ENCODE results near the gene RRP7A. TPM values are rescaled to one million over a fixed set of nuclear protein-coding genes. Genes with fewer than 3 reads are reported as not detected.
A peak's percentile ranks its signal among the peaks of the same experiment; 100 is the strongest.

The RRP7A gene
- total and polyA plus RNA-seq, 2 donors (not counting 1 experiment from before 2014, with no cell fraction given) = 18.3 to 98.5 TPM

- CTCF ChIA-PET = no interaction called here
- TF ChIP-seq CTCF (IDR thresholded peaks at IDR 0.05) = no peak
- H3K79me2 ChIP-seq (ENCODE audit: control insufficient read depth, insufficient read depth, low read length) = no peaks in the 10 kb centered on the region
- DNase-seq (no peak), ATAC-seq (ENCODE audit: low read depth) (no peak)
- no peaks in the 10 kb centered on the region for H4K20me1 ChIP-seq (ENCODE audit: control insufficient read depth, insufficient read depth, low read length, poor library complexity, severe bottlenecking)
- Mint-ChIP-seq H3K27ac (no peak overlapping the region), H3K4me3 (no peak overlapping the region), H3K9me3 (ENCODE audit: insufficient read depth) (no peaks in the 10 kb centered on the region), H3K27me3 (peaks cover 8% of the 10 kb centered on the region), H3K4me1 (peaks cover 15% of the 10 kb centered on the region)
- intact Hi-C loops (cut with micrococcal nuclease) = no loop called here
- H3K27ac ChIP-seq (ENCODE audit: low read length in 2 of 2) = no peak overlapping the region
- peaks cover 0 to 3% (median 0%) of the 10 kb centered on the region in 3 donors for H3K9me3 ChIP-seq (ENCODE audit: control extremely low read depth in 1 of 3, control insufficient read depth in 2 of 3, insufficient read depth in 1 of 3, low read length in 2 of 3)
- no peak overlapping the region for H2AFZ ChIP-seq (ENCODE audit: insufficient read depth, low read depth, low read length, poor library complexity, severe bottlenecking)
- H3K9ac ChIP-seq (ENCODE audit: low read length) = no peak overlapping the region
- H3K27me3 ChIP-seq (replicated peaks in 1 of 4; ENCODE audit: control extremely low read depth in 1 of 4, control insufficient read depth in 3 of 4, insufficient read depth in 4 of 4, low read length in 3 of 4) = peaks cover 0 to 8% (median 0%) of the 10 kb centered on the region in 4 experiments
- no peak overlapping the region for H3K4me2 ChIP-seq (replicated peaks; ENCODE audit: low read depth, low read length, poor library complexity, severe bottlenecking)
- peaks cover 10 to 15% of the 10 kb centered on the region in 2 donors for H3K4me1 ChIP-seq (ENCODE audit: control insufficient read depth in 2 of 2, insufficient read depth in 2 of 2, low read length in 2 of 2)
- no peaks in the 10 kb centered on the region for H3K36me3 ChIP-seq (replicated peaks in 1 of 2; ENCODE audit: control extremely low read depth in 1 of 2, control insufficient read depth in 1 of 2, extremely low read depth in 1 of 2, insufficient read depth in 2 of 2, low read length in 1 of 2)
- POLR2A ChIA-PET = no interaction called here
- WGBS (ENCODE audit: insufficient coverage) = 95% methylated on average over 18 of the region's 18 CpGs
- H3K4me3 ChIP-seq (ENCODE audit: control extremely low read depth in 1 of 5, extremely low read depth in 1 of 5, insufficient read depth in 1 of 5, low read depth in 2 of 5, low read length in 4 of 5) = no peak overlapping the region
Measured at GRCh38 chr22:42492323-42492690, 27.3 kb downstream of the RRP7A start.

- Histone ChIP-seq H3K4me2 (replicated peaks; ENCODE audit: low read depth, low read length, poor library complexity, severe bottlenecking) (no peak overlapping the region), H3K27me3 (replicated peaks in 1 of 4; ENCODE audit: control extremely low read depth in 1 of 4, control insufficient read depth in 3 of 4, insufficient read depth in 4 of 4, low read length in 3 of 4) (peaks cover 0 to 8% (median 0%) of the 10 kb centered on the region in 4 experiments), H3K27ac (ENCODE audit: low read length in 2 of 2) (no peak overlapping the region), H2AFZ (ENCODE audit: insufficient read depth, low read depth, low read length, poor library complexity, severe bottlenecking) (no peak overlapping the region), H3K79me2 (ENCODE audit: control insufficient read depth, insufficient read depth, low read length) (no peaks in the 10 kb centered on the region), H3K9me3 (ENCODE audit: control extremely low read depth in 1 of 3, control insufficient read depth in 2 of 3, insufficient read depth in 1 of 3, low read length in 2 of 3) (peaks cover 0 to 3% (median 0%) of the 10 kb centered on the region in 3 donors), H3K9ac (ENCODE audit: low read length) (no peak overlapping the region), H3K36me3 (replicated peaks in 1 of 2; ENCODE audit: control extremely low read depth in 1 of 2, control insufficient read depth in 1 of 2, extremely low read depth in 1 of 2, insufficient read depth in 2 of 2, low read length in 1 of 2) (no peaks in the 10 kb centered on the region), H4K20me1 (ENCODE audit: control insufficient read depth, insufficient read depth, low read length, poor library complexity, severe bottlenecking) (no peaks in the 10 kb centered on the region), H3K4me3 (ENCODE audit: control extremely low read depth in 1 of 5, extremely low read depth in 1 of 5, insufficient read depth in 1 of 5, low read depth in 2 of 5, low read length in 4 of 5) (no peak overlapping the region), H3K4me1 (ENCODE audit: control insufficient read depth in 2 of 2, insufficient read depth in 2 of 2, low read length in 2 of 2) (peaks cover 5 to 9% of the 10 kb centered on the region in 2 donors)
- DNase-seq = no peak
- peaks cover 11% of the 10 kb centered on the region for H3K27me3 Mint-ChIP-seq
- POLR2A ChIA-PET = interaction anchor here (0.7 kb wide), 1 partner anchor 27 kb away, joined by 6 read pairs; no protein-coding TSS in a partner anchor
- H3K4me3 Mint-ChIP-seq = no peak overlapping the region
- 80% methylated on average over 1 of the region's 8 CpGs for WGBS (ENCODE audit: insufficient coverage)
- TF ChIP-seq CTCF (IDR thresholded peaks at IDR 0.05) (no peak), EZH2 (IDR thresholded peaks at IDR 0.05; ENCODE audit: borderline replicate concordance, insufficient read depth, low read depth, low read length, poor library complexity, severe bottlenecking) (no peak)
- CTCF ChIA-PET = interaction anchor here (0.7 kb wide), 1 partner anchor 355 kb away, joined by 4 read pairs; no protein-coding TSS in a partner anchor
- intact Hi-C loops (cut with micrococcal nuclease) = no loop called here
- peak overlapping the region; percentile 6 for H3K27ac Mint-ChIP-seq
- H3K4me1 Mint-ChIP-seq = peaks cover 7% of the 10 kb centered on the region
- H3K9me3 Mint-ChIP-seq (ENCODE audit: insufficient read depth) = no peaks in the 10 kb centered on the region
- no peak for ATAC-seq (ENCODE audit: low read depth)
Measured at GRCh38 chr22:42490243-42490832, 29.3 kb downstream of the RRP7A start.

Measured in B cell (primary cell).